GM12801 (cell line): ENCODE results near the gene CHST3.

ENCODE experiments used
- TF ChIP-seq, protein P1 (sequence below): IDR thresholded peaks from one replicate; pipeline ENCODE4 v1.5.1; 2011; ENCODE audit warnings: control low read depth; ENCODE audit not compliant: insufficient read length; ENCODE audit errors: extremely low read depth

Gene CHST3

DNA sequence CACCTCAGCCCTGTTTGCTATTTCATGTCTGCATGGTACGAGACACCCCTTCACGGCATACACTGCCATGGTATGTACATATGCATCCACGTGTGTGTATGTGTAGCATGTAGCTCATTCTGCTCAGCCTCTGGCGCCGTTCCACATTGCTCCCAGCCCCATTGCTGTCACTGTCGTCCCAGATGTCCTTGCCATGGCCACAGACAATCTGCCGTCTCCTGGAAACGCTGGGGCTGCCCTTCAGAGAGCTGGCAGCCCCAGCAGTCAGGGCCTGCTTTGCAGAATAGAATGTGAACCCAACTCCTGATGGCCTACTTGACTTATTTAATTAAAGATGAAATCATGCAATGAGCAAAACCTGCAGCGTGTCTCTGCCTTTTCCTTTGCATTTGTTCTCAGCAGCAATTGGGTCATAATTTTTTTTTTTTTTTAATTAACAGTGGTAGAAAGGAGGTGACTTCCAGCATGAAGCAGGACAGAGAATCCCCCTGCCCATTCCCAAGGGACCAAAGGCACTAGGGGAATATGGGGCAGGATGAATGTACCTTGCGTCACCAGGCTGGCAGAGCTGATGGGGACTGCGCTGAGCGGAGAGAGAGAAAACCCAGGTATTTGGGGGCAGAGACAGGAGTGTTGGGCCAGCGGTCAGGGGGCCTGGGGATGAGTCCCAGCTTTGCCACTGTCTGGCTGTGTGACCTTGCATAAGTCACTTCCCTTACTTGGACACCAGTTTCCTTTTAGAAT lies 49.2 kb downstream of the CHST3 start:
- TF ChIP-seq, protein P1, sequence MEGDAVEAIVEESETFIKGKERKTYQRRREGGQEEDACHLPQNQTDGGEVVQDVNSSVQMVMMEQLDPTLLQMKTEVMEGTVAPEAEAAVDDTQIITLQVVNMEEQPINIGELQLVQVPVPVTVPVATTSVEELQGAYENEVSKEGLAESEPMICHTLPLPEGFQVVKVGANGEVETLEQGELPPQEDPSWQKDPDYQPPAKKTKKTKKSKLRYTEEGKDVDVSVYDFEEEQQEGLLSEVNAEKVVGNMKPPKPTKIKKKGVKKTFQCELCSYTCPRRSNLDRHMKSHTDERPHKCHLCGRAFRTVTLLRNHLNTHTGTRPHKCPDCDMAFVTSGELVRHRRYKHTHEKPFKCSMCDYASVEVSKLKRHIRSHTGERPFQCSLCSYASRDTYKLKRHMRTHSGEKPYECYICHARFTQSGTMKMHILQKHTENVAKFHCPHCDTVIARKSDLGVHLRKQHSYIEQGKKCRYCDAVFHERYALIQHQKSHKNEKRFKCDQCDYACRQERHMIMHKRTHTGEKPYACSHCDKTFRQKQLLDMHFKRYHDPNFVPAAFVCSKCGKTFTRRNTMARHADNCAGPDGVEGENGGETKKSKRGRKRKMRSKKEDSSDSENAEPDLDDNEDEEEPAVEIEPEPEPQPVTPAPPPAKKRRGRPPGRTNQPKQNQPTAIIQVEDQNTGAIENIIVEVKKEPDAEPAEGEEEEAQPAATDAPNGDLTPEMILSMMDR = no peak

DNA sequence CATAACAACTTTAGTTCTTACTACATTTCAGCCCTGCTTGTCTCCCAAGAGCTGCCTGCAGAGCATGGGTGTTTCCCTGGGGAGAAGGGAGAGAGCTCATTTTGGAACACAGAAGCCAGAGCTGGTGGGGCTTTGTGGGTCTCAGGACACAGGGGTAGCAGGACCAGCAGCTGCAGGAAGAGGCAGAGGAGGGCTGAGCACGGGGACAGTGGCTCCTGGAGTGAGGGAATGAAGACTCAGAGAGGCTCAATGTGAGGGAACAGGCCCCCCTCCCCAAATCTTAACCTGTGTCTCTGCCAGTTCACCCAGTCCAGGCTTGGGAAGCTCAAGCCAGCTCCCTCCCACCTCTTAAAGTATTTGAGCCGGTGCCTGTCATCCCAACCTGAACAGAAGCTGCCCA lies 50.0 kb downstream of the CHST3 start:
- TF ChIP-seq, protein P1 = no peak

DNA sequence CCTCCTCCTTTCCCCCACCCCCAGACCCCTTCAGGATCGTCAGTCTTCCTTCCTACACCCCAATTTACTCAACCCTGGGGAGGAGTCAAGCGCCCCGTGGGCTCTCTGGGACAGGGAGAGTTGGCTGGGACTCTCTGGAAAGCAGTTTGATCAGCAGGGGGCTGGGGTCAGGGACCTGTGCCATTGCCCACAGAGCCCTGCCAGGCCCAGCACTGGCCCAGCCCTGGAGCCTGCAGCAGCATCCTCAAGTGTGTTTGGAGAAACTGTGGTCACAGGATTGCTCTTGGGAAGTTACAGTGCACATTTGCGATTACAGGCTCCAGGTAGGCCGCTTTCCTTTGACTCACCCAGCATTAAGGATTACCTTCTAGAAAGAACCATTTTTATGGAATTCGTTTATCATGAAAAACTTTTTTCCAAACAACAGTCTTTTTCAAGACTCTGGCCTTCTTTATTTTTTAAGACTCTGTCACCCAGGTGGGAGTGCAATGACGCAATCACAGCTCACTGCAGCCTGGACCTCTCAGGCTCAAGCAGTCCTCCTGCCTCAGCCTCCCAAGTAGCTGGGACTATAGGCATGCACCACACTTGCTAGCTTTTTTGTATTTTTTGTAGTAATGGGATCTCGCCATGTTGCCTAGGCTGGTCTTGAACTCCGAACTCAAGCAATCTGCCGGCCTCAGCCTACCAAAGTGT lies 50.7 kb downstream of the CHST3 start:
- TF ChIP-seq, protein P1 = no peak

DNA sequence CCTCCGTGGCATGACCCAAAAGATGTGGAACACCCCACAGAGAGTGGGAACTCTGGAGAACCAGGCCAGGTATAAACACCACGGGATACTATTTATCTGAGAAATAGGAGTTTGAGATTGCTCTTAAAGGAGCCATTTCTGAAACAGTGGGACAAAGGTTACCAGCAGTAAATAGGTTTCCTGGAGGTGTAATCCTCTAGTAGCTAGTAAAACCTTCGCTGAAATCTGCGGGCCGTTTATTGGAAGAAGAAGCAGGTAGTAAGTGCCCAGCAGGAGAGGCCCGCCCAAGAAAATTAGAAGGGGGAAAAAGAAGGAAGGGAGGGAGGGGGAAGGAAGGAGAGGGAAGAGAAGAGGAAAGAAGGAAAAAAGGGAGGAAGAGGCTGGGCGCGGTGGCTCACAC lies 51.6 kb downstream of the CHST3 start:
- TF ChIP-seq, protein P1 = no peak

DNA sequence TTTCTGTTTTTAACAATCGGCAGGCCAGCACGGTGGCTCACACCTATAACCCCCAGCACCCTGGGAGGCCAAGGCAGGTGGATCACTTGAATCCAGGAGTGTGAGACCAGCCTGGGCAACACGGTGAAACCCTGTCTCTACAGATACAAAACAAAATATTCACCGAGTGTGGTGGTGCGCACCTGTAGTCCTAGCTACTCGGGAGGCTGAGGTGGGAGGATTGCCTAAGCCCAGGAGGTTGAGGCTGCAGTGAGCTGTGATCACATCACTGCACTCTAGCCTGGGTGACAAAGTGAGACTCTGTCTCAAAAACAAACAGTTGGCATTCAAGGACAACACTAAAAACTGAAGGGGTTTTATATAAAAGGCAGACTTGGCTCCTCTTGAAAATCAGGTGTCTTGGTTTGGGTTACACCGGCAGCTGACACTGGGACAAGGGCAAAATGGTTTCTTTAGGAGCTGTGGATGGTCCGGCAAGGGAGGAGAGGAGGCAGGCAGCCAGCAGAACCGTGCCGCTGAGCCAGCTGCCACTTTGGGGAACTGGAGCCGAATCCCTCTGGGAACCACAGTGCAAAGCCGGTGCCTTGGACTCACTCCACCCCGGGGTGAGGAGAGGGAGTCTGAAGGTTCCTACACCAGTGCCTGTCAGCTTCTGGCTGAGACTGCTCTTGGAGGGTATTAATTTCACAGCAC lies 52.6 kb downstream of the CHST3 start:
- TF ChIP-seq, protein P1 = no peak

DNA sequence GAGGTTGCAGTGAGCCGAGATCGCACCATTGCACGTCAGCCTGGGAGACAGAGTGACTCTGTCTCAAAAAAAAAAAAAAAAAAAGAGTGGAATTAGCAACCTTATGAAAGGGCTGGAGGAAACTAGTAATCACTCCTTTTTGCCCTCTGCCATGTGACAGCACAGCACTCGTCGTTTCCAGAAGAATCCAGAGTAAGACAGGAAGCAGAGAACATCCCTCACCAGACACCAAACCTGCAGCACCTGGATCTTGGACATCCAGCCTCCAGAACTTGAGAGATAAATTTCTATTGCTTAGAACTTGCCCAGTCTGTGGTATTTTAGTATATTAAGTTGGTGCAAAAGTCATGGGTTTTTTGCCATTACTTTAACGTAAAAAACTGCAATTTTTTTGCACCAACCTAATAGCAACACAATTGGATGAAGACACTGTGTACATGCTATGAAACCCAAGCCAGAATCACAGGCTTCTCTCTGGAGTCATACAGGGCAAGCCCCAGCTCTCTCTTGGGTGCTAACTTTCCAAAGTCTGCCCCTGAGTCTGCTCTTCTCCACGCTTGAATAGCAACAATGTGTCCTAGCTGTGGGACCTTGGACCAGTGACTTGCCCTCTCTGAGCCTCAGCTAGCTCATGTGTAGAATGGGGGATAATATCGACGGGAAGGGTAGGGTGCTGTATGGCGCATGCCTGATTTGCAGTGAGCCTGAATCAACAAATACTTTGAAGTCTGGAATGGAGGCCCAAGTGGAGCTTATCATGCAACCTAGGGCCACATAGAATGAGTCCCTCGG lies 55.1 kb downstream of the CHST3 start:
- TF ChIP-seq, protein P1 = no peak
